ENCODE results near the gene HDDC2.

DNA sequence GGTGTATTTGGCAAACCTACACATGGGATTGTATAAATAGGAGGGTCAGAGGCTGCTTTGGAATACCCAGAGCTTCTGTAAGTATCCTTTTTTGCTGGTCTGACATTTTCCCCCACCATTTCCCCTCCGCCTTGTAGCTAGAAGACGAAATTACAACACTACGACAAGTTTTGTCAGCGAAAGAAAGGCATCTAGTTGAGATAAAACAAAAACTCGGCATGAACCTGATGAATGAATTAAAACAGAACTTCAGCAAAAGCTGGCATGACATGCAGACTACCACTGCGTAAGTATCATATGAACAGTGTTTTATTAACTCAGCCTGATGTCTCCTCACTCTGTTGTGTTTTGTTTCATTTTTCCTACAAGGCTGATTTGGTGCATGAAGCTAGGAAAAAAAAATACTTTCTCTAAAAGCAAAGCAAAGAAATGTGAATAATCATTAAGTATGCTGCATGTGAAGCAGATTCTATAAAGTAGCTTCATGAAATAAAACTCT lies 72.7 kb downstream of the HDDC2 start:
- TF ChIP-seq EZH2 (IDR thresholded peaks at IDR 0.05; ENCODE audit: insufficient read depth, poor library complexity, severe bottlenecking) = no peak
- TF ChIP-seq EZH2phosphoT487 (IDR thresholded peaks at IDR 0.05; ENCODE audit: insufficient read depth, low read depth) = no peak

Data from GM23248 (cell line).